Stimulated activated CD8-positive, alpha-beta memory T cell treated with anti-CD3 and anti-CD28 coated beads, Interleukin-15, amount 100 ng/mL, for 4 hours (primary cell): ENCODE results near the gene GPR4.

ENCODE experiments used
- DNase-seq, 2 donors: peaks; one replicate each; pipeline ENCODE4 v3.0.0-alpha.2; 2020; ENCODE audit warnings: low read depth in 2 of 2

Gene GPR4

GRCh38 chr19:45547965-45548609, 53.9 kb downstream of the GPR4 start:
- no peak for DNase-seq

DNA sequence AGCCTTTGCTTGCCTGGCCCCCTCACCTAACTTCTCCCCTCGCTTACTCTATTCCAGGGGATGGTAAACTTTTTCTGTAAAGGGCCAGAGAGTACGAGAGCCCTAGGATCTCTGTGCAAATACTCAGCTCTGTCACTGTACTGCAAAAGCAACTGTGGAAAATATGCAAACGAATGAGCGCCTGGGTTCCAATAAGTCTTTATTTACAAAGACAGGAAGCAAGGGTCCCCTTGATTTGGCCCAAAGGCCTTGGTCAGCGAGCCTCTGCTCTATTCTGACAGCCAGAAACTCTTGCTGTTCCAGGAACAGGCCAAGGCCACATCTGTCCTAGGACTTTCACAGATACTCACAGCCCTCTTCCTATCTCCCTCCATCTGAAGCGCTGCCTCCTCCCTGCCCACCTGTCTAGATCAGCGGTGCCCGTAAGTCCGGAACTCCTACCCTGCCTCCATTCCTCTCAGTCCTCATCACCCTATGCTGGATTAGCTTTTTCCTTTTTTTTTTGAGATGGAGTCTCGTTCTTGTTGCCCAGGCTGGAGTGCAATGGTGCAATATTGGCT, 54.7 kb downstream of the GPR4 start:
- no peak for DNase-seq

GRCh38 chr19:45542234-45542668, 59.8 kb downstream of the GPR4 start:
- DNase-seq, result no peak
